NCI-H82 treated with DMSO at 0.1 percent for 48 hours (cell line): ENCODE data around the gene CENPE.
"Not testable (repeated sequence)": the region's sequence is repeated elsewhere in the genome, so short reads cannot be mapped to it uniquely, and the experiment has no call there.

Experiments used
- DNase-seq: peaks from one replicate; lab custom pipeline; 2025; ENCODE audit not compliant: unreplicated experiment; lab: John Stamatoyannopoulos, UW

Gene CENPE, protein sequence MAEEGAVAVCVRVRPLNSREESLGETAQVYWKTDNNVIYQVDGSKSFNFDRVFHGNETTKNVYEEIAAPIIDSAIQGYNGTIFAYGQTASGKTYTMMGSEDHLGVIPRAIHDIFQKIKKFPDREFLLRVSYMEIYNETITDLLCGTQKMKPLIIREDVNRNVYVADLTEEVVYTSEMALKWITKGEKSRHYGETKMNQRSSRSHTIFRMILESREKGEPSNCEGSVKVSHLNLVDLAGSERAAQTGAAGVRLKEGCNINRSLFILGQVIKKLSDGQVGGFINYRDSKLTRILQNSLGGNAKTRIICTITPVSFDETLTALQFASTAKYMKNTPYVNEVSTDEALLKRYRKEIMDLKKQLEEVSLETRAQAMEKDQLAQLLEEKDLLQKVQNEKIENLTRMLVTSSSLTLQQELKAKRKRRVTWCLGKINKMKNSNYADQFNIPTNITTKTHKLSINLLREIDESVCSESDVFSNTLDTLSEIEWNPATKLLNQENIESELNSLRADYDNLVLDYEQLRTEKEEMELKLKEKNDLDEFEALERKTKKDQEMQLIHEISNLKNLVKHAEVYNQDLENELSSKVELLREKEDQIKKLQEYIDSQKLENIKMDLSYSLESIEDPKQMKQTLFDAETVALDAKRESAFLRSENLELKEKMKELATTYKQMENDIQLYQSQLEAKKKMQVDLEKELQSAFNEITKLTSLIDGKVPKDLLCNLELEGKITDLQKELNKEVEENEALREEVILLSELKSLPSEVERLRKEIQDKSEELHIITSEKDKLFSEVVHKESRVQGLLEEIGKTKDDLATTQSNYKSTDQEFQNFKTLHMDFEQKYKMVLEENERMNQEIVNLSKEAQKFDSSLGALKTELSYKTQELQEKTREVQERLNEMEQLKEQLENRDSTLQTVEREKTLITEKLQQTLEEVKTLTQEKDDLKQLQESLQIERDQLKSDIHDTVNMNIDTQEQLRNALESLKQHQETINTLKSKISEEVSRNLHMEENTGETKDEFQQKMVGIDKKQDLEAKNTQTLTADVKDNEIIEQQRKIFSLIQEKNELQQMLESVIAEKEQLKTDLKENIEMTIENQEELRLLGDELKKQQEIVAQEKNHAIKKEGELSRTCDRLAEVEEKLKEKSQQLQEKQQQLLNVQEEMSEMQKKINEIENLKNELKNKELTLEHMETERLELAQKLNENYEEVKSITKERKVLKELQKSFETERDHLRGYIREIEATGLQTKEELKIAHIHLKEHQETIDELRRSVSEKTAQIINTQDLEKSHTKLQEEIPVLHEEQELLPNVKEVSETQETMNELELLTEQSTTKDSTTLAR (N-terminal part only)

DNA sequence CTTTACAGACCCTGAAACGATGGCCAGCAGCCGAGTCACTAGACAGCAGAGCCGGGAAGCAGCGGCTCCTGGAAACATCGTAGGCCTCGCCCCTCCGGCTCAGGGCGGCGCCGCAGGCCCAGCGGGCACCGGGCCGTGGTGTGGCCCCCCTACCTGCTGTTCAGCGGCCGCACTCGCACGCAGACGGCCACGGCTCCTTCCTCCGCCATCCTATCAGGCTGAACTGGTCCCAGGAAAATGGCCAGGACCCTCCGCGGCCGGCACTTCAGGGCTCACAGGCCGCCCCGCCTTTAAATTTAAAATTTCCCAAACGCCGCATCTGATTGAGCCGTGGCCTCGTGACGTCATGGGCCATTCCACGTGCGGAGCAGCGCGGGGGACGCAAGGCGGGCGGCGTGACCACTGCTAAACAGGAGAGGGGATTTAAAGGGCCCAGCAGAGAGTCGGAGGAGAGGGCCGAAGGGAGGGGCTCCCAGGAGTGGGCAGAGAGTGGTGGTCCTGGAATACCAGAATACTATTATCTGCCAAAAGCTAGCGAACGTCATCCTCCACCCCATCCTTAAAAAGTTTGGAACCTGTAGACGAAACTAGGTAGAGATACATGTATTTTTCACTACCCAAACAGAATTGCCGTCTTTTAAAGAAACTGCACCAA lies at the start of gene CENPE:
Gene CENPE (minus strand): TSS at position 233 of the 655 bp plus-strand sequence. CDS start 24 bp downstream, at position 209.
- peak; percentile 62 for DNase-seq

DNA sequence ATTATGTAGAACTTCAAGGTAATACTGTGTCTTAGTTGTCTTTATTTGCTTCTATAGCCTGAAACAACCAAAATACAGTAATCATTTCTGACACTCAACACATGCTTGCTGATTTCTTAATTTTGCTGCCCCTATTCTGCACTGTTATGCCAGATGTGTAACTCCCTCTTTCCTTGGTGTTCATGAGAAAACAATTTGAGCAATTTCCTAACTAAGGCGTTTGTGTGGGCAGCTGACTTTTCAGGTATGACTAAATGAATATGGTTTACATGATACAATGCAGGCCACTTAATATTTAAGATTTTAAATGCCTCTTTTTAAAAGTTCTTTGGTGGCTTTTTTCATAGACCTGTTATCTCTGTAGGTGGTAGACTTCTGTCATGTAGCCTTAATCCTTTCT lies 46.1 kb upstream of the CENPE start:
- DNase-seq, result no peak

DNA sequence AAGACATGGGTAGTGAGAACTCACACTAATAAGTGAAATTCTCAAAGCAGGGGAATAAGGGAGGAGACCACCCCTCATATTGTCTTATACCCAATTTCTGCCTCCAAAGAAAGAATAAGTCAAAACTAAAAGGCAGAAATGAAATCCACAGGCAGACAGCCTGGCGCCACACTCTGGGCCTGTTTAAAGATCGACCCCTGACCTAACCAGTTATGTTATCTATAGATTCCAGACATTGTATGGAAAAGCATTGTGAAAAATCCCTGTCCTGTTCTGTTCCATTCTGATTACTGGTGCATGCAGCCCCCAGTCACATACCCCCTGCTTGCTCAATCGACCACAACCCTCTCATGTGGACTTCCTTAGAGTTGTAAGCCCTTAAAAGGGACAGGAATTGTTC lies 32.8 kb upstream of the CENPE start:
- not testable (repeated sequence) for DNase-seq

DNA sequence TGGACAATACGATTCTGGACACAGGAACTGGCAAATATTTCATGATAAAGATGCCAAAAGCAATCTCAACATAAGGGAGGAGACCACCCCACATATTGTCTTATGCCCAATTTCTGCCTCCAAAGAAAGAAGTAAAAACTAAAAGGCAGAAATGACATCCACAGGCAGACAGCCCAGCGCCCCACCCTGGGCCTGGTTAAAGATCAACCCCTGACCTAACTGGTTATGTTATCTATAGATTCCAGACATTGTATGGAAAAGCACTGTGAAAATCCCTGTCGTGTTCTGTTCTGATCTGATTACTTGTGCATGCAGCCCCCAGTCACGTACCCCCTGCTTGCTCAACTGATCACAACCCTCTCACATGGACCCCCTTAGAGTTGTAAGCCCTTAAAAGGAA lies 25.4 kb upstream of the CENPE start:
- not testable (repeated sequence) for DNase-seq

DNA sequence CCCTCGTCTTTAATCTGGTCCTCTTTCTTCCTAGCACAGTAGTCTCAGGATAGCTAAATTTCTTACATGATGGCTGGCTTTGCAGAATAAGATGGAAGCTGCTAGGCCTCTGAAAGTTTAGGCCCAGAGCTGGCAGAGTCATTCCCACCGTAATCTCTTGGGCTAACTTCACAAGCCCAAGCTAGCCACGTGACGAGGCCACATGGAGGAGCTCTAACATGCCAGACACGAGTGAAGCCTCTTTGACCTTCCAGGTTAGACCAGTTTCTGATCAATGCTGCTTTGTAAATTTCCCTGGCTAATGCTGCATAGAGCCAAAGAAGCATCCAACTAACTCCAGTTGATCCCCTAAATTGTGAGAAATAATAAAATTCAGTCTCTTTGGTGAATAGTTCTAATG lies 9.5 kb upstream of the CENPE start:
- no peak for DNase-seq

DNA sequence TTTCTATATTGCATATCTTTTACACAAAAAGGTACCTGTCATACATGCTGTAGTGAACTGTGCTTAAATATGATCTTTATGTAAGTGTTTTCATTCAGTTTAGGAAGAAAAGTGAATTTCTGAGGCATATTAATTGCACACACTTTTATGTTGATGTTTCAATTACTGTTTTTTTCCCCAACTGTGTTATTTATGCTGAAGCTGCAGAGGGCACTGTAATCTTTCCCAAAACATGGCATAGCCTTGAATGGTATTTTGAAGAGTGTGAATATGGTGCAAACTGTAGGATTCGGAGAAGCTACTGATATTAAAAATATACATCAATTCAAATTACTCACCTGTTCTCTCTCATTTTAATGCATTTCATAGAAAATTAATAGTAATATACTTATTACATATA lies 6.0 kb upstream of the CENPE start:
- no peak for DNase-seq

DNA sequence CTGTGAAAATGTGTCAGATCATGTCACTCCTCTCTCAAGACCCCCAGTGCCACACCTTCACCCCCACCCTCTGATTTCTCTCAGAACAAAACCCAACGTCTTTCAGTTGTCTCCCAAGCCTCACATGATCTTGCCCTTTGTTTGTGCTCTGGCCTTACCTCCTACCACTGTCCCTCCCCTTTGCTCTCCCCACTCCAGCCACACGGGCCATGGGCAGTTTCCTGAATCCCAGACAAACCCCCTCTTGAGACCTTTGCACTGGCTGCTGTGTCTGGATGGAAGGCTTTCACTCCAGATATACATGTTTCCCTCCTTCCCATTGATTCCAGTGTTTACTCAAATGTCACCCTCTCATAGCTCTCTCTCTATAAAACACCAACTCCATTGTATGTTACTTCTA lies 3.6 kb upstream of the CENPE start:
- no peak for DNase-seq

DNA sequence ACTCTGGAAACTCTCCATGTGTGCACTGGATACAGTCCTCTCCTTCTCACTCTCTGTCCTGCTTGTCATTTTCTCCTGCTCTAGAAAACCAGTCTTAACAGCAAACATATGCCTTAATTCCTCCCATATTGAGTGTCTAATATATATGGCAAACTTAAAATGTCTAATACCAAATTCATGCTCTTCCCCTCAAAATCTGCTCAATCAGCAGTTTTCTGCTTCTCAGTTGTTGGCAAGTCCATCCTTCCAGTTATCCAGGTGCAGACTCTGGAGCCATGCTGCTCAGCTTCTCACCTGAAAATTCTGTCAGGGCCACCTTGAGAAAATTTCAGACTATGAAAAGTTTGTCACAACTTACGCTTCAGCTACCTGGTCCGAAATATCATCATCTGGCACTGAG lies 3.1 kb upstream of the CENPE start:
- no peak for DNase-seq

DNA sequence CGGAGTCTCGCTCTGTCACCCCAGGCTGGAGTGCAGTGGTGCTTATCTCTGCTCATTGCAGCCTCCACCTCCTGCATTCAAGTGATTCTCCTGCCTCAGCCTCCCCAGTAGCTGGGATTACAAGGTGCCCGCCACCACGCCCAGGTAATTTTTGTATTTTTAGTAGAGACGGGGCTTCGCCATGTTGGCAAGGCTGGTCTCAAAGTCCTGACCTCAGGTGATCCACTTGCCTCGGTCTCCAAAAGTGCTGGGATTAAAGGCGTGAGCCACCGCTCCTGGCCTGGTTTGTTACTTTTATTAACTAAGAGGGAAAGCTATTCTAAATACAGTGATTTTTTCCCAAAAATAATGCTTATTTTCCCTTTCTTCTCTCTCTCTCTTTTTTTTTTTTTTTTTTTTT lies 866 bp upstream of the CENPE start:
- DNase-seq, result no peak

DNA sequence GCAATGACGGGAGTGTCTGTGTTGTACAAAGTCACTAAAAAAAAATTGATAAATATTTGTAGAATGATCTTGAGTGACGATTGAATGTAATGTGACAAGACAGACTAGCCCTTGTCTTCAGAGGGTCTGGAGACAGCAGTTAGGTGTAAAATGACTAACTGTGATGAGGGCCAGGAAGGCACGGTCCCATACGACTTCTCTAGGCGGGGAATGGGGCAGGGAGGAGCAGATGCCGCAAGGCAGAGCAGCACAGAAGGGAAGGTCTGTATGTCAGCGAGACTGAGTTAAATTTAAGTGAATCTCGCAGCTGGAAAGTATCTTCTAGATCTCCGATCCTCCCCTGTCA lies 405 bp downstream of the CENPE start:
- DNase-seq, result no peak

DNA sequence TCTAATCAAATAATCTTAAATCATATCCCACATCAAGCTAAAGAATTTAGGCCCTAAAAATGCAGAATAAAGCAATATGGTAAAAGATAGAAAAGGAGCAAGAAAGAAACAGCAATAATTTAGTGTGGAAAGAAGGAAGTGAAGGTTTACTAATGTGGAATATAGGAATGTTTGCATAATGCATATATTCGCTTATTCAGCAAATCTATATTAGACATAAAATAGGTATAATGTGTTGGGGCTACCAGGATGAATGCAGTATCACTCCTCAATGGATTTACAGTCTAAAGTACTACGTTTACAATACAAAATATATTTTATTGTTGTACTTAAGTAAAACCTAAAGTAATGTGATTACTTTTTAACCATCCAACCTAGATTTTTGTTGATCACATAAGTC lies 4.7 kb downstream of the CENPE start:
- no peak for DNase-seq

DNA sequence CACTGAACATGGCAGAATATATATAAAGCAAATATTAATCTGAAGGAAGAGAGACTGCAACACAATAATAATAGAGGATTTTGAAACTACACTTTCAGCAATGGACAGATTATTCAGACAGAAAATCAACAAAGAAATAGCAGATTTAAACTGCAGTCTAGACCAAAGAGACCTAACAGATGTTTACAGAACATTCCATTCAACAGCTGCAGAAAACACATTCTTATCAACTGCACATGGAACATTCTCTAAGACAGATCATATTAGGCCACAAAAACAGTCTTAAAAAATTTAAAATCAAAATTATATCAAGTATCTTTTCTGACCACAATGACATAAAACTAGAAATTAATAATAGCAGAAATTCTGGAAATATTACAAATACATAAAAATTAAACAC lies 27.1 kb downstream of the CENPE start:
- DNase-seq, result no peak

DNA sequence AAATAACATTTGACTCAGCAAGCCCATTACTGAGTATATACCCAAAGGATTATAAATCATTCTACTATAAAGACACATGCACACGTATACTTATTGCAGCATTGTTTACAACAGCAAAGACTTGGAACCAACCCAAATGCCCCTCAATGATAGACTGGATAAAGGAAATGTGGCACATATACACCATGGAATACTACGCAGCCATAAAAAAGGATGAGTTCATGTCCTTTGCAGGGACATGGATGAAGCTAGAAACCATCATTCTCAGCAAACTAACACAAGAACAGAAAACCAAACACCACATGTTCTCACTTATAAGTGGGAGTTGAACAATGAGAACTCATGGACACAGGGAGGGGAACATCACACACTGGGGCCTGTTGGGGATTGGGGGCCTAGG lies 28.4 kb downstream of the CENPE start:
- not testable (repeated sequence) for DNase-seq

DNA sequence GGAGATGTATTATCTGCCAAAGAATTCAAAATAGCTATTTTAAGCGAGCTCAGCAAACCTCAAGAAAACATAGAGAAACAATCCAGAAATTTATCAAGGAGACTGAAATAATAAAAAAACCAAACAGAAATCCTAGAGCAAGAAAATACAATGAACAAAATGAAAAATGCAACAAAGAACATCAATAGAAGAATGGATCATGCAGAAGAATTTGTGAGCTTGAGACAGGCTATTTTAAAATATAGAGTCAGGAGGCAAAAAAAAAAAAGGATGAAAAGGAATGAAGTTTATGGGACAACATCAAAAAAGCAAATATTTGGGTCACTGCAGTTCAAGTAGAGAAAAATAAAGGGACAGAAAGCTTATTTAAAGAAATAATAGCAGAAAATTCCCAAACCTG lies 29.1 kb downstream of the CENPE start:
- no peak for DNase-seq

DNA sequence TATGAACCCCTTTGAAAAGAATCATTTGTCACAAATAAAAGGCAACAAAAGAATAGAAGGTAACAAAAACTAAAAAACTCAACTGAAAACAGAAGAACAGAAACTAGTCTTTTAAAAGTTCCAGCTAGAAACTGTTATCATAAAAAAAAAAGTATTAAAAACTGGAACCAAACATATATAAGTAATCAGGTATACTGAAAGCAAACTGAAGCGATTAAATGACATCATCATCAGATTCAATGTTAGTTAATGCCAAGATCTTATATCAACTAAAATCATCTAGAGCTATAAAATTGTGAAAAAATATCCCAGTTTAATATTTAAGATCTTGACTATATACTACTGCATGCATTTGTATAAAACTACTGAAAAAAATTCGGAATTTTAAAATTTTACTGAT lies 36.0 kb downstream of the CENPE start:
- no peak for DNase-seq

DNA sequence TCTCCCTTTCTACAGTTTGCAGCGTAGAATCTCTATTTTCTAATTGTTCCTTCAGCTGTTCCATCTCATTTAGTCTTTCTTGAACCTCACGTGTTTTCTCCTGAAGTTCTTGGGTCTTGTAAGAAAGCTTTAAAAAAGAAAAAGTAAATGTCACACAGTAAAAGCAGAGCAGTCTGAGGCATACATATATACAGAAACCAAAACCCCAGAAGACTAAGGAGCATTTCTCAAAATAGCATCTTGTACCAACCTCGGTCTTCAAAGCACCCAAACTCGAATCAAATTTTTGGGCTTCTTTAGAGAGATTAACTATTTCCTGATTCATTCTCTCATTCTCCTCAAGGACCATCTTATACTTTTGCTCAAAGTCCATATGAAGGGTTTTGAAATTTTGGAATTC lies 39.4 kb downstream of the CENPE start:
- no peak for DNase-seq

DNA sequence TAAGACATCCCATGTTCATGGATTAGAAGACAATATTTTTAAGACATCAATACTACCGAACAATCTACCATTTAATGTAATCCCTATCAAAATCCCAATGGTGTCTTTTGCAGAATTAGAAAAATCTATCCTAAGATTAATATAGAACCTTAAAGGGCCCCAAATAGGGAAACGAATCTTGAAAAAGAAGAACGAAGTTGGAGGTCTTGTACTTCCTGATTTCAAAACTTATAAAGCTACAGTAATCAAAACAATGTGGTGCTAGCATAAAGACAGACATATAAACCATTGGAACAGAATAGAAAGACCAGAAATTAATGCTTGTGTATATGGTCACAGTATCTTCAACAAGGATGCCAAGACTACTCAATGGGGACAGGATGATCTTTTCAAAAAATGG lies 42.0 kb downstream of the CENPE start:
- no peak for DNase-seq

DNA sequence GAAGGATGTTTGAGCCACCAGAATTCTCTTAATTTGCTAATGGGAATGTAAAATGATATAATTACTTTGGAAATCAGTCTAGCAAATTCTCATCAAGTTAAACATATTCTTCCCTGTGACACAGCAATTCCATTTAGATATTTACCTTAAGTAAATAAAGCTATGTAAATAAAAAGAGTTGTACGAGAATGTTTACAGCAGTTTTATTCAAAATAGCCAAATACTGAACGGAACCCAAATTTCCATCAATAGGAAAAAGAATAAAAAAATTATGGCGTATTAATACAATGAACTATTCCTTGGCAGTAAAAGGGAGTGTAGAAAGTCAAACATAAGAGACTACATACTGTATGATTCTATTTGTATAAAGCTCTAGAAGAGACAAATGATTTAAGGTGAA lies 45.8 kb downstream of the CENPE start:
- no peak for DNase-seq

DNA sequence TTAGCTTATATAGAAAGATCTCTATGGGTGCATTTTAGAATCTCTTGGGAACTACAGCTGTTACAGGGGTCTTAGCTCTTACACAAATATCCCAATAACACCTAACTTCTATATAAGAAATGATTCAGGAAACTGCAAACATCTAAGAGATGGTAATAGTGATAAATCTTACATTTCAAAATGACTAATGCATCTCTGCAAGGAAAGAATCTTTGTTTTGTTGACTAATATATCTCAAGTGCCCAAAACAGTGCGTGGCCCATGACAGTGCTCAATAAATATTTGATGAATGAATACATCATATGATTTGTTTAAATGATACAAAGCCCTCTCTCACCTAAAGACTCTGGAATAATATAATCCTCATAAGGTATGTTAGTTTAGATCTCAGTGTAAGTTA lies 47.5 kb downstream of the CENPE start:
- no peak for DNase-seq

DNA sequence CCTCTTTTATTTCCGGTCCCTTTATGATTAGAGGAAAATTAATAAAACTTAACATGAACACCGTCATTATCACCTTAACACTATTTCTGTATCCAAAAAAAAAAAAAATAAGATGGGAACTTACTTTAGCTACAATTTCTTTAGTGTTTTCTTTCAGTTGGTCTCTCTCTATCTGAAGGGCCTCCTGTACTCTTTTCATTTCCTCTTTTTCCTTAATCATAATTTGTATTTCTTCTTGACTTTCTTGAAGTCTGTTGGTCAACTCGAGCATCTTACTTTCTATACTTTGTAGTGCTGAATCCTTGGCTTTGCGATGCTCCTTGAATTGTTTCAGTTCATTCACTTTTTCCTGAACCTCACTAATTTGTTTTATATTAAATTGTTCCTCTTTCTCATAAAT lies 53.2 kb downstream of the CENPE start:
- no peak for DNase-seq

DNA sequence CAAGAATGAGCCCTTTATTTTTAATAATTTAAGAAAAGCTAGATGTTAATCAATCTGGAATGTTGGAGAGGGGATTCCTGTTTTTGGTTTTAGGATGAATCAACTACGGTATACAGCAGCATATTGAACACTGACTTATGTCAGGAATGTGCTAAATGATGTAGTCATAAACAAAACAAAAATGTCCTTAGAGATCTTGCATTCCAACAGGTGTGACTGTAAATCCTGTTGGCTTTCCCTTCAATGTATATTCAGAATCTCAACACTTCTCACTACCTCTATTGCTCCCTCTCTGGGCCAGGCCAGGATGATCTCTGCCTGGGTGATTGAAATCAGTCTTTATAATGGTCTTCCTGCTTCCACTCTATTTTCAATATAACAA lies 60.7 kb downstream of the CENPE start:
- no peak for DNase-seq
